HG02943 (cell line): ENCODE results near the gene TIA1.
"Not testable (repeated sequence)": the region's sequence is repeated elsewhere in the genome, so short reads cannot be mapped to it uniquely, and the experiment has no call there.

Experiments
- ATAC-seq: cut with Tn5 transposase; IDR thresholded peaks from one replicate; pipeline ENCODE4 v1.9.1; 2021; ENCODE audit warnings: mild to moderate bottlenecking, low read depth, moderate library complexity; ENCODE audit not compliant: unreplicated experiment

TIA1 gene, protein sequence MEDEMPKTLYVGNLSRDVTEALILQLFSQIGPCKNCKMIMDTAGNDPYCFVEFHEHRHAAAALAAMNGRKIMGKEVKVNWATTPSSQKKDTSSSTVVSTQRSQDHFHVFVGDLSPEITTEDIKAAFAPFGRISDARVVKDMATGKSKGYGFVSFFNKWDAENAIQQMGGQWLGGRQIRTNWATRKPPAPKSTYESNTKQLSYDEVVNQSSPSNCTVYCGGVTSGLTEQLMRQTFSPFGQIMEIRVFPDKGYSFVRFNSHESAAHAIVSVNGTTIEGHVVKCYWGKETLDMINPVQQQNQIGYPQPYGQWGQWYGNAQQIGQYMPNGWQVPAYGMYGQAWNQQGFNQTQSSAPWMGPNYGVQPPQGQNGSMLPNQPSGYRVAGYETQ

GRCh38 chr2:70248181-70248847 lies at the start of gene TIA1:
Gene TIA1, minus strand, starts transcription at chr2:70248628. Its CDS starts 198 bp downstream, at chr2:70248430.
- peak; percentile 97 for ATAC-seq

DNA sequence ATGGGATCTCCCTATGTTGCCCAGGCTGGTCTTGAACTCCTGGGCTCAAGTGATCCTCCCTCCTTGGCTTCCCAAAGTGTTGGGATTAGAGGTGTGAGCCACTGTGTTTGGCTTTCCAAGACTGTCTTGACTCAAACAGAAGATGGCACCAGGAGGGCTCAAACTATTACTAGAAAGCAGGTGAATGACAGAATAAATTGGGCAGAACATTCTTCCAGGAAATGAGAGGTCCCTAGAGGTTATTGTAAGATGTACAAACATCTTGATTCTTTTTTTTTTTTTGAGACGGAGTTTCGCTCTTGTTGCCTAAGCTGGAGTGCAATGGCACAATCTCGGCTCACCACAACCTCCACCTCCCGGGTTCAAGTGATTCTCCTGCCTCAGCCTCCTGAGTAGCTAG lies 49.4 kb upstream of the TIA1 start:
- not testable (repeated sequence) for ATAC-seq

DNA sequence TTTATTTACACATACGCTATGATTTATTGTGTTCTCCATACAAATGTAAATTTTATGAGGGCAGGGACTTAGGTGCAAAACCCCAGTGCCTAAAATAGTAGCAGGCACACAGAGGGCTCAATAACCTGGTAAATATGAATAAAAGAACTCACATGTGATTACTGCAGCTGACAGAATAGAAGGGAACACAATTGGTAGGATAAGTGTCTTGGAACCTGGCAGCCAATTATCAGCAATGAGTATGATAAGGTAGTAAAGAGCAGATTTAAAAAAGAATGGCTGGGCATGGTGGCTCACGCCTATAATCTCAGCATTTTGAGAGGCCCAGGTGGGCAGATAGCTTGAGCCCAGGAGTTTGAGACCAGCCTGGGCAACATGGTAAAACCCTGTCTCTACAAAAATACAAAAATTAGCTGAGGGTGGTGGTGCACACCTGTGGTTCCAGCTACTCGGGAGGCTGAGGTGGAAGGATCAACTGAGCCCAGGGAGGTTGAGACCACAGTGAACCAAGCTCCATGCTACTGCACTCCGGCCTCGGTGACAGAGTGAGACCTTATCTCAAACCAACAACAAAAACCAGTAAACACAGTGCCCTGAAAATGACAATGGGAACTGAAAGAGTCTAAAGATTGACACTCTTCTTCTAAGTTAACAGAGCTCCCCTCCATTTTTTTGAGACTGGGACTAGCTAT lies 35.2 kb upstream of the TIA1 start:
- ATAC-seq, result no peak

GRCh38 chr2:70282439-70282838 lies 34.0 kb upstream of the TIA1 start:
- no peak for ATAC-seq

DNA sequence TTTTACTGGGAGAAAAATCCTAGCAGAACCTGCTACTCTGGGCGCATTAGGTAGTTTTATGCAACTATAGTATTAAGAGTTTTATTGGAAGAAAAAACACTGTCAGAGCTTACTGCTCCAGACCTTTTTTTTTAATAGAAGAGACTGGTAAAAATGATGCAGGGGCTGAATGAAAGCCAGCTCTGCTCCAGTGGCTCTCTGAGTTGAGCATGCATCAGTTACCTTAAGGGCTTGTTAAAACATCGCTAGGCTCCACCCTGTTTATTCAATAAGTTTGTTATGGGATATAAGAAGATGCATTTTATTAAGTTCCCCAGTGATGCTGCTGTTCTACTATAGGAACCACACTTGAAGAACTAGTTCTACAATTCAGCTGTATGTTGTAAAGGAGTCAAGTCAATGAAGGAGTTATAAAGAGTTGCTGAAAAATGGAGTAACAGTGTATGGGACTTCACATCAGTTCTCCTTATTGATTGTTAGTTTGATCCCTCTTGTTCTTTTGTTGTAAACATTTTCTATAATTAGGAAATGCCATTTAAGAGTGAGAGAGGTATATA lies 31.9 kb upstream of the TIA1 start:
- no peak for ATAC-seq

- no peak for ATAC-seq
These were observed 21.9 kb upstream of the TIA1 start for GRCh38 chr2:70270323-70270722.

GRCh38 chr2:70269422-70270302 lies 21.2 kb upstream of the TIA1 start:
- ATAC-seq, result not testable (repeated sequence)

GRCh38 chr2:70266925-70267324 lies 18.5 kb upstream of the TIA1 start:
- not testable (repeated sequence) for ATAC-seq

- no peak for ATAC-seq
These were observed 13.1 kb upstream of the TIA1 start for GRCh38 chr2:70261501-70261900.

- ATAC-seq, result no peak
These were observed 10.1 kb upstream of the TIA1 start for GRCh38 chr2:70258532-70258875.

- no peak for ATAC-seq
These were observed 7.3 kb upstream of the TIA1 start for GRCh38 chr2:70255637-70256314.

DNA sequence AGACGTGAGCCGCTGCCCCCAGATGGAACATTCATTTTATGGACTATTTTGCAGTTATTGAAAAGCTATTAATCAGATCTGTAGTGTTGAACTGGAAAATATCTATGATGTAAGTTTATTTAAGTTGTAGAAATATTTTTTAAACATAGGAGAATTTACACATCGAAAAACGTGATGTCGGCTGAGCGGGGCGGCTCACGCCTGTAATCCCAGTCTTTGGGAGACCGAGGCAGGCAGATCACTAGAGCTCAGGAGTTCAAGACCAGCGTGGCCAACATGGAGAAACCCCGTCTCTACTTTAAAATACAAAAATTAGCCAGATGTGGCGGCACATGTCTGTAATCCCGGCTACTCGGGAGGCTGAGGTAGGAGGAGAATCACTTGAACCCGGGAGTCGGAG lies 2.0 kb upstream of the TIA1 start:
- ATAC-seq, result no peak

- no peak for ATAC-seq
These were observed 856 bp downstream of the TIA1 start for GRCh38 chr2:70247364-70248180.

DNA sequence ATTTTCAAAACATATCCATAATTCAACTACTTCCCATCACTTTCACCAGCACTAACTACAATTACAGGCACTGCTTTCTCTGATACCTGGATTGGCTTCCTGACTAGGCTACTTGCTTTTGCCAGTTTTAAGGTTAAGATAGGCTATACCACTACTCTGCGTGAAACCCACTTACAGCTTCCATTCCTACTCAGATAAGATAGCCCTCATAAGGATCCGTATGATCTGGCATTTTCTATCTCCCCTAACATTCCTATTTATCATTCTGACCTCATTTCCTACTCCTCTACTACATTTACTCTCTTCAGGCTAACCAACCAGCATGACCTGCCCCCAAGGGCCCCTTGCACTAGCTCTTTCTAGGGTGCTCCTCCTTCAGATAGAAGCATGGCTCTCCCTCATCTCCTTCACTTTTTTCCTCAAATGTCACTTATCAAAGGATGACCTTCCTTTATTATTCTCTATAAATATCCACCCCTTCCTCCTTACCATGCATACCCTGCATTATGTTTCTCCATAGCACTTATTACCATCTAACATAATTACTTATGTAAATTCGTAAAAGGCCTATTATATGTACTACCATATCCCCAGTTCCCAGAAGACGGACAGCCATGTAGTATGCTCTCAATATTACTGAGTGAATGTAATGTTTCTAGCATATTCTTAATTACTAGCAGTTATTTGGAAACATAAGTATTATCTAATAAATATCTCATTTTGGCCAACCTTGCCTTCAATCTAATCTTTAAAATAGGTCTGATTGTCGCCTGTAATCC lies 4.4 kb downstream of the TIA1 start:
- no peak for ATAC-seq

DNA sequence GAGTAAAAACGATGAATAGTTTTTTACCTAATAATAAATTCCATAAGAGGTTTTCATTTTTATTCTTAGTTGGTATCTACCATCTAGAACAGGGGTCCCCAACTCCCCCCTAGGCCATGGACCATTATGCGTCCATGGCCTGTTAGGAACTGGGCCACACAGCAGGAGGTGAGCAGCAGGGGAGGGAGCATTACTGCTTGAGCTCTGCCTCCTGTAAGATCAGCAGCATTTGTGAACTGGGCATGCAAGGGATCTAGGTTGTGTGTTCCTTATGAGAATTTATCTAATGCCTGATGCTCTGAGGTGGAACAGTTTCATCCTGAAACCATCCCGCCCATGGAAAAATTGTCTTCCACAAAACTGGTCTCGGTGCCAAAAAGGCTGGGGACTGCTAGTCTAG lies 5.9 kb downstream of the TIA1 start:
- ATAC-seq, result no peak

- ATAC-seq, result no peak
These were observed 7.1 kb downstream of the TIA1 start for GRCh38 chr2:70241340-70241739.

- no peak for ATAC-seq
These were observed 7.8 kb downstream of the TIA1 start for GRCh38 chr2:70240599-70240998.

DNA sequence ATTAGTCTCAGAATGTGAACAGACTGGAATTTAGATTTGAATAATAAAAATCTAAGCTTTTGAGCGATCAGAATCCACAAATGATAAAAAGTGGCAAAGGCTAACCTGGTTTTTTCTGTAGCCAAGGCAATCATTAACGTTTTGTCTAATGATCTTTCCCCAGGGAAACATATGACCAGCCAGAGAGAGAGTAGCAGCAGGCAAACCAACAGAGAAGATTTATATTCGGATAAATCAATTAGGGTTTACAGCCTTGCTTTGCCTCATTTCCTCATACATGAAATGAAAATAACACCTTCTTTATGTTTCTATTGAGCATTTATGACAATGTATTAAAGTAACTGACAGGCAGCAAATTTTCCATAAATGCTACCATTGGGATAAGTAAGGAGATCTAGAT lies 14.5 kb downstream of the TIA1 start:
- no peak for ATAC-seq
